OCI-LY7 (cell line): ENCODE results near the gene KLHL7. TPM values are rescaled to one million over a fixed set of nuclear protein-coding genes. Genes with fewer than 3 reads are reported as not detected.

Experiments
- BruUV-seq: library from RNA; stranded (reverse); fragments of 400-500 nt; replicated peaks from 2 replicates; lab custom pipeline; 2021; lab: Mats Ljungman, UMichigan
- CTCF ChIA-PET: fragments of 300-600 bp; sonication (Branson Sonifier 250); formaldehyde crosslinking; loops from one replicate; lab custom pipeline; 2022; ENCODE audit warnings: antibody characterized with exemption; ENCODE audit not compliant: unreplicated experiment; lab: Charles Lee
- POLR2A ChIA-PET: fragments of 300-600 bp; sonication (Branson Sonifier 250); formaldehyde crosslinking; loops from one replicate; lab custom pipeline; 2022; ENCODE audit warnings: antibody characterized with exemption; lab: Charles Lee
- DNase-seq: peaks from one replicate; pipeline ENCODE4 v3.0.0-alpha.2; 2015; ENCODE audit warnings: low spot score
- H2AFZ ChIP-seq: fragments of 200-600 bp; sonication (generic), shearing (Covaris generic); 2 replicates; pipeline ENCODE4 v1.6.1; 2014; ENCODE audit warnings: mild to moderate bottlenecking, antibody characterized with exemption, low read length, moderate library complexity
- H3K27ac ChIP-seq: fragments of 200-600 bp; sonication (generic); 2 replicates; pipeline ENCODE4 v1.5.1; 2014; ENCODE audit warnings: mixed run types, low read depth, mild to moderate bottlenecking, moderate library complexity, low read length, inconsistent platforms; ENCODE audit not compliant: poor library complexity, severe bottlenecking
- H3K36me3 ChIP-seq: fragments of 200-600 bp; sonication (generic); 2 replicates; pipeline ENCODE4 v1.6.1; 2014; ENCODE audit warnings: mild to moderate bottlenecking, antibody characterized with exemption, low read length, moderate library complexity, mixed read lengths; ENCODE audit not compliant: insufficient read depth
- H3K4me1 ChIP-seq: fragments of 200-600 bp; sonication (generic); 2 replicates; pipeline ENCODE4 v1.5.1; 2014; ENCODE audit warnings: mild to moderate bottlenecking, low read length; ENCODE audit not compliant: insufficient read depth, poor library complexity, severe bottlenecking
- H3K4me2 ChIP-seq: fragments of 200-600 bp; sonication (generic); 2 replicates; pipeline ENCODE4 v1.6.1; 2014; ENCODE audit warnings: mild to moderate bottlenecking, low read length
- H3K4me3 ChIP-seq: fragments of 200-600 bp; sonication (generic); 2 replicates; pipeline ENCODE4 v1.5.1; 2014; ENCODE audit warnings: mild to moderate bottlenecking, low read depth, low read length; ENCODE audit not compliant: poor library complexity, severe bottlenecking
- H3K79me2 ChIP-seq: fragments of 200-600 bp; sonication (generic); 2 replicates; pipeline ENCODE4 v1.6.1; 2016; ENCODE audit warnings: low read depth, mild to moderate bottlenecking, low read length, moderate library complexity, mixed read lengths; ENCODE audit not compliant: insufficient read depth
- H3K9me2 ChIP-seq: fragments of 200-600 bp; sonication (generic); 2 replicates; pipeline ENCODE4 v1.6.1; 2016; ENCODE audit warnings: mild to moderate bottlenecking, low read length, mixed read lengths; ENCODE audit not compliant: insufficient read depth
- H3K9me3 ChIP-seq: fragments of 200-600 bp; sonication (generic); 2 replicates; pipeline ENCODE4 v1.6.1; 2014; ENCODE audit warnings: mild to moderate bottlenecking, mixed run types, low read length, mixed read lengths
- H4K20me1 ChIP-seq: fragments of 200-600 bp; sonication (generic); 2 replicates; pipeline ENCODE4 v1.6.1; 2014; ENCODE audit warnings: mild to moderate bottlenecking, antibody characterized with exemption, low read length, moderate library complexity, mixed read lengths; ENCODE audit not compliant: insufficient read depth
- EZH2phosphoT487 ChIP-seq: fragments of 200-600 bp; sonication (generic); IDR thresholded peaks from 2 replicates; pipeline ENCODE4 v1.6.1; 2018; ENCODE audit warnings: low read depth, borderline replicate concordance, mild to moderate bottlenecking, mixed run types, antibody characterized with exemption, low read length, moderate library complexity, mixed read lengths
- intact Hi-C: fragments of 100-400 bp; cut with micrococcal nuclease; formaldehyde crosslinking; loops from one replicate; pipeline ENCODE4 v1.10.0; 2022; ENCODE audit not compliant: unreplicated experiment
- total RNA-seq, 2 experiments: library from RNA; depleted of rRNA in 1 of 2; stranded (reverse); fragments of >200 nt in 1 of 2; shearing (Covaris generic) in 1 of 2; gene quantifications; 2 replicates each; pipeline ENCODE4 v1.2.3, GENCODE V29; 2014 to 2022
- TF ChIP-seq, protein P1 (sequence below): fragments of 200-600 bp; sonication (generic); conservative IDR thresholded peaks from 2 replicates; pipeline ENCODE4 v1.5.1; 2014; ENCODE audit warnings: mild to moderate bottlenecking, antibody characterized with exemption, low read length, moderate library complexity, mixed read lengths

The KLHL7 gene
- total RNA-seq, 2 experiments from 2014 or later, result 24.4 to 30.2 TPM

DNA sequence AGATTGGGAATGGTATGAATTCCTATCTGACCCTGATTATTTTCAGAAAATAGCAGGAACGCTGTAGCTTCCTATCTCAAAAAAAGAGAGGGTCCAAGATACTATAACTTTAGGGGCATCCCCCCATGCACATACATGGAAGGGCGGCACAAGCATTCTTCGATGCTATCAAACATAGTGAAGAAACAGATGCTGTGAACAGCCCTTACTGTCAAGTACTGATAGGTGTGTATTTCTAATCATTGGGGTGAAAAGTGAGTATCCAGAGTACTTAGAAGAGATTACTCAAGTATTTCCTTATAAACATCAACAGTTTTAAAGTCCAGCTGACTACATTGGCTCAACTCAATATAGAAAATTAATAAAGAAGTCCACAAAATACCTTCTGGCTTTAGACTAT is 59.3 kb downstream of the KLHL7 start:
- H3K4me1 ChIP-seq, result no peaks in the 10 kb centered on the region
- H4K20me1 ChIP-seq, result no peaks in the 10 kb centered on the region
- no peaks in the 10 kb centered on the region for H3K79me2 ChIP-seq
- no peak overlapping the region for H2AFZ ChIP-seq
- intact Hi-C loops, result no loop called here
- CTCF ChIA-PET, result no interaction called here
- H3K9me3 ChIP-seq, result no peaks in the 10 kb centered on the region
- H3K4me3 ChIP-seq, result no peak overlapping the region
- POLR2A ChIA-PET, result interaction anchor here (0.6 to 1.4 kb wide), 5 partner anchors 10 to 67 kb away, joined by 3 to 4 read pairs (median 3); no protein-coding TSS in a partner anchor
- no TSS peak for BruUV-seq
- no peaks in the 10 kb centered on the region for H3K9me2 ChIP-seq
- TF ChIP-seq EZH2phosphoT487, result no peak
- TF ChIP-seq, protein P1, sequence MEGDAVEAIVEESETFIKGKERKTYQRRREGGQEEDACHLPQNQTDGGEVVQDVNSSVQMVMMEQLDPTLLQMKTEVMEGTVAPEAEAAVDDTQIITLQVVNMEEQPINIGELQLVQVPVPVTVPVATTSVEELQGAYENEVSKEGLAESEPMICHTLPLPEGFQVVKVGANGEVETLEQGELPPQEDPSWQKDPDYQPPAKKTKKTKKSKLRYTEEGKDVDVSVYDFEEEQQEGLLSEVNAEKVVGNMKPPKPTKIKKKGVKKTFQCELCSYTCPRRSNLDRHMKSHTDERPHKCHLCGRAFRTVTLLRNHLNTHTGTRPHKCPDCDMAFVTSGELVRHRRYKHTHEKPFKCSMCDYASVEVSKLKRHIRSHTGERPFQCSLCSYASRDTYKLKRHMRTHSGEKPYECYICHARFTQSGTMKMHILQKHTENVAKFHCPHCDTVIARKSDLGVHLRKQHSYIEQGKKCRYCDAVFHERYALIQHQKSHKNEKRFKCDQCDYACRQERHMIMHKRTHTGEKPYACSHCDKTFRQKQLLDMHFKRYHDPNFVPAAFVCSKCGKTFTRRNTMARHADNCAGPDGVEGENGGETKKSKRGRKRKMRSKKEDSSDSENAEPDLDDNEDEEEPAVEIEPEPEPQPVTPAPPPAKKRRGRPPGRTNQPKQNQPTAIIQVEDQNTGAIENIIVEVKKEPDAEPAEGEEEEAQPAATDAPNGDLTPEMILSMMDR, result no peak
- no peak overlapping the region for H3K27ac ChIP-seq
- no peaks in the 10 kb centered on the region for H3K36me3 ChIP-seq
- H3K4me2 ChIP-seq, result no peak overlapping the region
- DNase-seq, result no peak

DNA sequence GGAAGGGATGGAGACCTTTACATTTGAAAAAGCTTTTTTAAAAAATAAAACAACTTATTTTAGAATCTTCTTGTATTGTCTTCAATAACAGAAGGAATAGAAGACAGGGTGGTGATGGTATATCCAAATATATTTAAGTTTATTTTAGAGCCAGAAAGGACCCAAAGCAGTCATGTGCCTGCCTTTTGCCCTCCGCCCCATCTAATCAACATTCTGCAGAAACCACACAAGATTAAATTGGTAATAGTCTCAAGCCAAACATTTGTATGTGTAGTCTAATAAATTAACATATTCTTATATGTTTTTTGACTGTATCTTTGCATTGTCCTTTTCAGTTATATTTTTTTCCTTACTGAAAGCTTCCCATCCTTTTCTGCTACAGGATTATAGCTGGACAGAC is 59.7 kb downstream of the KLHL7 start:
- H3K27ac ChIP-seq, result no peak overlapping the region
- no peaks in the 10 kb centered on the region for H3K9me3 ChIP-seq
- H3K4me2 ChIP-seq, result no peak overlapping the region
- no peaks in the 10 kb centered on the region for H4K20me1 ChIP-seq
- ChIA-PET POLR2A (interaction anchor here (0.8 to 1.4 kb wide), 8 partner anchors 9 to 68 kb away, joined by 3 to 4 read pairs (median 3); no protein-coding TSS in a partner anchor), CTCF (no interaction called here)
- TF ChIP-seq EZH2phosphoT487, result no peak
- TF ChIP-seq, protein P1, result no peak
- no peaks in the 10 kb centered on the region for H3K79me2 ChIP-seq
- H3K4me3 ChIP-seq, result no peak overlapping the region
- H3K4me1 ChIP-seq, result no peaks in the 10 kb centered on the region
- no peak for DNase-seq
- H2AFZ ChIP-seq, result no peak overlapping the region
- no TSS peak for BruUV-seq
- intact Hi-C loops, result no loop called here
- no peaks in the 10 kb centered on the region for H3K36me3 ChIP-seq
- H3K9me2 ChIP-seq, result no peaks in the 10 kb centered on the region

DNA sequence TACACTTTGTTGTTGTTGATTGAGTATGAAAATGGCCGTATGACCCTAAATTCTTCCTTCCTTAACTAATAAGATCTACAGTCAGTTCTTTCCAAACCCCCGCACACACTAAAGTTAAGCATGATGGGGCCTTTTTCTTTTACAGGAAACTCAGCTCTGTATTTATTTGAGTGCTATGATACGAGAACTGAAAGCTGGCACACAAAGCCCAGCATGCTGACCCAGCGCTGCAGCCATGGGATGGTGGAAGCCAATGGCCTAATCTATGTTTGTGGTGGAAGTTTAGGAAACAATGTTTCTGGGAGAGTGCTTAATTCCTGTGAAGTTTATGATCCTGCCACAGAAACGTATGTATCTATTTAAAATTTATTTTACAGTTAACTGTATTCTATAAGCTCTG is 62.1 kb downstream of the KLHL7 start:
- CTCF ChIA-PET, result no interaction called here
- H3K9me3 ChIP-seq, result no peaks in the 10 kb centered on the region
- H3K4me2 ChIP-seq, result no peak overlapping the region
- POLR2A ChIA-PET, result no interaction called here
- no peak overlapping the region for H2AFZ ChIP-seq
- no peaks in the 10 kb centered on the region for H3K9me2 ChIP-seq
- no TSS peak for BruUV-seq
- no peaks in the 10 kb centered on the region for H3K4me1 ChIP-seq
- TF ChIP-seq EZH2phosphoT487, result no peak
- TF ChIP-seq, protein P1, result no peak
- intact Hi-C loops, result no loop called here
- H3K79me2 ChIP-seq, result no peaks in the 10 kb centered on the region
- H3K4me3 ChIP-seq, result no peak overlapping the region
- DNase-seq, result no peak
- no peaks in the 10 kb centered on the region for H3K36me3 ChIP-seq
- no peak overlapping the region for H3K27ac ChIP-seq
- no peaks in the 10 kb centered on the region for H4K20me1 ChIP-seq
